ENCODE measurements around the gene CATSPER1. TPM values are rescaled to one million over a fixed set of nuclear protein-coding genes. Genes with fewer than 3 reads are reported as not detected.
A peak's percentile ranks its signal among the peaks of the same experiment; 100 is the strongest.

The CATSPER1 gene
- total RNA-seq, 4 donors from 2014 or later: 0.12 TPM; not detected in 3

DNA sequence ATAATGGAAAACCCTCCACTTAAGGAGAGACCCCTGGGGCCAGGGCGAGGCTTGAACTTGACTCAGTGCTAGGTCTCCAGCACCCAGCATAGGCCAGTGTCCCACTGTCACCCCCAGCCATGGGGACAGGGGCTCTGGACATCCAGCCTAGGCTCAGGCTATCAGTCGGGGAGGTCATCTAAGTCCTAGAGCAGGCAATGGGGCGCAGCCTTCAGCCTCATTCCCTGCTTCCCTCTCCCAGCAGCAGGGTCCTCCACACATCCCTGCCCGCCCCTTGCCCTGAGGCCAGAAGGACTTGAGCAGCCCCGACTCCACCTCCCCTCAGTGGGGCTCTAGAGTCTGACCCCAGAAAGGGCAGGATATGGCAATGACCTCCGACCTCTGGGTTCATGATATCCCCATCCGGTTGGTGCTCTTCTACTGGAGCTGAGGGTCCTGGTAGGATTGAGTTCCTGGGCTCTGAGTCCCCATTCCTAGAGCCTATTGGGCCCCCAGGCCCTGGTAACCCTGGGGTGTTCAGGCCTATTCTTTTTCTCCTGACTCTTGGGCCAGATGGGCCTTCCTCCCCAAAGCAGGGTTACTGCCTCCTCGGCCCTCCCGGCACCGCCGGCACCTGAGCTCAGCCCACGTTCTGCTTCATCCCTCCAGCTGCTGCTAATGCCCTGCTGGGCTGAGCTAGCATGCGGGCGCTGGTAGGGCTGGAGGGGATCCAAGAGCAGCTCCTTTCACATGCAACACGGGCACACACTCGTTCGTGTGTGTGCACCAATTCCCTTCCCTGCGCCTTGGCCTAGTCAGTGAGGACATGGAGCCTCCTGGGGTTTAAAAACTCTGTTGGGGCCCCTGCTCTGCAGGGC is 10.1 kb downstream of the CATSPER1 start:
- TF ChIP-seq EP300 (IDR thresholded peaks at IDR 0.05): no peak
- no peak for TF ChIP-seq POLR2AphosphoS5 (IDR thresholded peaks at IDR 0.05)
- TF ChIP-seq, protein P1, sequence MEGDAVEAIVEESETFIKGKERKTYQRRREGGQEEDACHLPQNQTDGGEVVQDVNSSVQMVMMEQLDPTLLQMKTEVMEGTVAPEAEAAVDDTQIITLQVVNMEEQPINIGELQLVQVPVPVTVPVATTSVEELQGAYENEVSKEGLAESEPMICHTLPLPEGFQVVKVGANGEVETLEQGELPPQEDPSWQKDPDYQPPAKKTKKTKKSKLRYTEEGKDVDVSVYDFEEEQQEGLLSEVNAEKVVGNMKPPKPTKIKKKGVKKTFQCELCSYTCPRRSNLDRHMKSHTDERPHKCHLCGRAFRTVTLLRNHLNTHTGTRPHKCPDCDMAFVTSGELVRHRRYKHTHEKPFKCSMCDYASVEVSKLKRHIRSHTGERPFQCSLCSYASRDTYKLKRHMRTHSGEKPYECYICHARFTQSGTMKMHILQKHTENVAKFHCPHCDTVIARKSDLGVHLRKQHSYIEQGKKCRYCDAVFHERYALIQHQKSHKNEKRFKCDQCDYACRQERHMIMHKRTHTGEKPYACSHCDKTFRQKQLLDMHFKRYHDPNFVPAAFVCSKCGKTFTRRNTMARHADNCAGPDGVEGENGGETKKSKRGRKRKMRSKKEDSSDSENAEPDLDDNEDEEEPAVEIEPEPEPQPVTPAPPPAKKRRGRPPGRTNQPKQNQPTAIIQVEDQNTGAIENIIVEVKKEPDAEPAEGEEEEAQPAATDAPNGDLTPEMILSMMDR (IDR thresholded peaks at IDR 0.05): no peak
- TF ChIP-seq POLR2A (IDR thresholded peaks at IDR 0.05): no peak
- H3K27me3 ChIP-seq: peaks cover 43% of the 10 kb centered on the region
- H3K27ac ChIP-seq: no peak overlapping the region
- 74% methylated on average over 5 of the region's 18 CpGs; no CpG with 5 or more reads in 1 of the 2 donors for WGBS, 2 donors (ENCODE audit: low coverage in 1 of 2)
- ATAC-seq: no peak
- peaks cover 0 to 9% (median 0%) of the 10 kb centered on the region in 3 donors for H3K4me1 ChIP-seq
- H3K9me3 ChIP-seq: no peaks in the 10 kb centered on the region
- no peak overlapping the region for H3K4me3 ChIP-seq
- H3K36me3 ChIP-seq: no peaks in the 10 kb centered on the region

DNA sequence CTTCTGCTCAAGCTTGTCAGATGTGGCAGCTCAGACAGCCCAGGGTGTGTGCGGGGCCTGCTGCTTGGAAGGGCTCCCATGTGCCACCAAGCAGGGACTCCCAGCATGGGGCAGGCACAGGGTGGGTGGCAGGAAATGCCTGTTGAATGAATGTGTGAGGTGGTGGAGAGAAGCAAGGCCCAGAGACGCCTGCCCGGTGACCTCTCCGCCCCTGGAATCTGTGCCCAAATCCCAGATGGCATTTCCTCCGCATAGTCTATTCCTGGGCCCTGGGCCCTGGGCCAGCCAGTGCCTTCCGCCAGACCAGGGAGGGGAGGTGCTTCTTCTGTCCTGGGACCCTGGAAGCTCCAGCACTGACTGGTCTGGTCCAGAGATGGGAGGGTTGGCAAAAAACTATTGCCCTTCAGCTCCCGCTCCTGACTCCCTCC is 10.8 kb downstream of the CATSPER1 start:
- H3K27me3 ChIP-seq: peaks cover 43% of the 10 kb centered on the region
- H3K36me3 ChIP-seq: no peaks in the 10 kb centered on the region
- no peak overlapping the region for H3K27ac ChIP-seq
- H3K4me3 ChIP-seq: no peak overlapping the region
- whole genome bisulfite sequencing, 2 donors (ENCODE audit: low coverage in 1 of 2): 64 to 100% methylated on average over 1 to 4 of the region's 7 CpGs
- H3K4me1 ChIP-seq: peaks cover 0 to 9% (median 0%) of the 10 kb centered on the region in 3 donors
- TF ChIP-seq, protein P1 (IDR thresholded peaks at IDR 0.05): no peak
- TF ChIP-seq POLR2A (IDR thresholded peaks at IDR 0.05) (no peak), POLR2AphosphoS5 (IDR thresholded peaks at IDR 0.05) (no peak), EP300 (IDR thresholded peaks at IDR 0.05) (no peak)
- no peaks in the 10 kb centered on the region for H3K9me3 ChIP-seq
- ATAC-seq: peak; percentile 24

DNA sequence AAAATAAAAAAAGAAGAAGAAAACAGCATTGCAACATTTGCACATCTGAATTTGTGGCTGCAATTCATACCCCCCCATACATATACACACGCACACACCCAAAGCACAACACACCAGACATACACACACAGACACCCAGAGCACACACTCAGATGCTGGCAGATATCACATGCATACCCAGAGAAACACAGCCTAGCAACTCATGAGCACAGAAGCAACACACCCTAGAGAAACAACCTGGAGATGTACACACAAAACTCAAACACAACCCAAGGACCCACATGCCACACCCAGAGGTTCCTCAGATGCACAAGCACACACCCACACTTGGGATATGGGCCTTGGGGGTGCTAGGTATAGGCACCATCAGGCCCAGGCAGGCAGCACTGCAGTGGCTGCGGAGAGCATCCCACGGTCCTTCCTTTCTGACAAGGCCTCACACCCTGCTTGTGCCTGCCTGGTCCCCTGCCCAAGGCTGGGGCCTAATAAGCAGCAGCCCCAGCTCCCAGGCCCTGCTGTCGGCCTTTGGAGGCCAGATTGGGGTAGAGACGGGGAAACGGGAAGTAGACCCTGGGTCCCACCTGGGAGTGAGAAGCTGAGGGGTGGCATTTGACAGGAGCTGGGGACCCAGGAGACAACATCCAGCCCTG is 11.3 kb downstream of the CATSPER1 start:
- ATAC-seq: no peak
- H3K36me3 ChIP-seq: no peaks in the 10 kb centered on the region
- peaks cover 40% of the 10 kb centered on the region for H3K27me3 ChIP-seq
- H3K9me3 ChIP-seq: no peaks in the 10 kb centered on the region
- TF ChIP-seq POLR2A (IDR thresholded peaks at IDR 0.05): no peak
- TF ChIP-seq, protein P1 (IDR thresholded peaks at IDR 0.05): no peak
- no peak for TF ChIP-seq POLR2AphosphoS5 (IDR thresholded peaks at IDR 0.05)
- no peak for TF ChIP-seq EP300 (IDR thresholded peaks at IDR 0.05)
- H3K4me1 ChIP-seq: peaks cover 0 to 9% (median 0%) of the 10 kb centered on the region in 3 donors
- WGBS, 2 donors (ENCODE audit: low coverage in 1 of 2): 85 to 100% methylated on average over 1 to 2 of the region's 6 CpGs
- H3K4me3 ChIP-seq: no peak overlapping the region
- no peak overlapping the region for H3K27ac ChIP-seq

DNA sequence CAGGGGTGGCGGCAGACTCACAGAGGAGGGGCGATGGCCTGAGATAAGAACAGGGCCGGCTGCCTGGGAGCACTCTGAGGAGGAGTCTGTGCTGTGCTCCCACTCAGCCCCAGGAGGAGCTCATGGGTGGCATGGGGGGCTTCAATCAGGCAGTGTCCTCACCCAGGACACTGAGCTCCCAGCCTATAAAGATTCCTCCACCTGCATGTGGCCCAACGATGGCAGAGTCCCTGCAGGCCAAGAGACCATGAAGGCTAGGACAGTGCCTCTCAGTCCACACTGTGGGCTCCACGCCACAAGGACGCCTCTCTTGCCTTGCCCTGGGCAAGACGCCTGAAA is 12.5 kb downstream of the CATSPER1 start:
- Histone ChIP-seq H3K27me3 (peaks cover 40% of the 10 kb centered on the region), H3K36me3 (no peaks in the 10 kb centered on the region), H3K27ac (no peak overlapping the region), H3K4me3 (no peak overlapping the region), H3K4me1 (peaks cover 0 to 9% (median 0%) of the 10 kb centered on the region in 3 donors), H3K9me3 (no peaks in the 10 kb centered on the region)
- TF ChIP-seq POLR2AphosphoS5 (IDR thresholded peaks at IDR 0.05) (no peak), POLR2A (IDR thresholded peaks at IDR 0.05) (no peak), EP300 (IDR thresholded peaks at IDR 0.05) (no peak)
- TF ChIP-seq, protein P1 (IDR thresholded peaks at IDR 0.05): no peak
- 90% methylated on average over 3 of the region's 7 CpGs; no CpG with 5 or more reads in 1 of the 2 donors for WGBS, 2 donors (ENCODE audit: low coverage in 1 of 2)
- ATAC-seq: no peak

All from gastroesophageal sphincter (tissue), 4 donors.